Activated CD4-positive, alpha-beta T cell treated with anti-CD3 and anti-CD28 coated beads, Interleukin-10, Interleukin-2, amounts not matched to agents 100 ng/mL and 50 ng/mL, durations not matched to agents 16 hours and 8 hours (primary cell): ENCODE data around the gene FAM227A.

Source experiments
- DNase-seq: peaks from one replicate; pipeline ENCODE4 v3.0.0-alpha.2; 2020

FAM227A gene

GRCh38 chr22:38656256-38657044, at the start of gene FAM227A, which contains the start of gene CBY1:
Gene FAM227A, minus strand, starts transcription at chr22:38656392. Its CDS starts 6,224 bp downstream, at chr22:38650168.
Gene CBY1, plus strand, starts transcription at chr22:38656638. Its CDS starts 11,417 bp downstream, at chr22:38668055.
- peak; percentile 89 for DNase-seq

- peak; percentile 100 for DNase-seq
These were observed 49.3 kb upstream of the FAM227A start, which contains the start of gene GTPBP1 for GRCh38 chr22:38705235-38706100. Gene GTPBP1, plus strand, starts transcription at chr22:38705944. Its CDS starts 12 bp downstream, at chr22:38705956.

GRCh38 chr22:38704654-38705234, 48.6 kb upstream of the FAM227A start:
- DNase-seq, result no peak

GRCh38 chr22:38700789-38701628, 44.8 kb upstream of the FAM227A start, which contains the start of gene JOSD1:
Gene JOSD1, minus strand, starts transcription at chr22:38700943. Its CDS starts 956 bp downstream, at chr22:38699987.
- DNase-seq, result peak; percentile 98

- DNase-seq, result no peak
These were observed 44.1 kb upstream of the FAM227A start for GRCh38 chr22:38700270-38700788.

GRCh38 chr22:38699784-38700183, 43.6 kb upstream of the FAM227A start:
- DNase-seq, result no peak

GRCh38 chr22:38699143-38699542, 43.0 kb upstream of the FAM227A start:
- no peak for DNase-seq

GRCh38 chr22:38698407-38699094, 42.4 kb upstream of the FAM227A start:
- DNase-seq, result no peak

GRCh38 chr22:38697425-38698089, 41.4 kb upstream of the FAM227A start:
- no peak for DNase-seq

- DNase-seq, result peak; percentile 78
These were observed 40.6 kb upstream of the FAM227A start for GRCh38 chr22:38696606-38697424.

GRCh38 chr22:38694940-38695339, 38.7 kb upstream of the FAM227A start:
- no peak for DNase-seq

GRCh38 chr22:38694049-38694448, 37.9 kb upstream of the FAM227A start:
- no peak for DNase-seq

- no peak for DNase-seq
These were observed 33.5 kb upstream of the FAM227A start for GRCh38 chr22:38689651-38690050.

- DNase-seq, result no peak
These were observed 29.6 kb upstream of the FAM227A start for GRCh38 chr22:38685761-38686160.

GRCh38 chr22:38684895-38685294, 28.7 kb upstream of the FAM227A start:
- no peak for DNase-seq

GRCh38 chr22:38681582-38682335, 25.6 kb upstream of the FAM227A start, which contains the start of gene TOMM22:
Gene TOMM22, plus strand, starts transcription at chr22:38681957. Its CDS starts 22 bp downstream, at chr22:38681979.
- DNase-seq, result peak; percentile 93

- no peak for DNase-seq
These were observed 19.6 kb upstream of the FAM227A start for GRCh38 chr22:38675833-38676232.

- no peak for DNase-seq
These were observed 18.7 kb upstream of the FAM227A start for GRCh38 chr22:38674888-38675287.
